Measurements from ENCODE around the gene ST6GALNAC4. TPM values are rescaled to one million over a fixed set of nuclear protein-coding genes. Genes with fewer than 3 reads are reported as not detected.

ST6GALNAC4 gene
- total RNA-seq, 1 donor from 2014 or later = 50.0 TPM

- peak; percentile 58 for DNase-seq
Observed at GRCh38 chr9:127910613-127911205, 6.1 kb downstream of the ST6GALNAC4 start.

GRCh38 chr9:127909839-127910273, 7.0 kb downstream of the ST6GALNAC4 start:
- no peak for DNase-seq

- DNase-seq = no peak
Observed at GRCh38 chr9:127908660-127908926, 8.2 kb downstream of the ST6GALNAC4 start.

- no peak for DNase-seq
Observed at GRCh38 chr9:127907867-127908659, 8.8 kb downstream of the ST6GALNAC4 start.

- no peak for DNase-seq
Observed at GRCh38 chr9:127905788-127906191, 11.1 kb downstream of the ST6GALNAC4 start.

GRCh38 chr9:127905004-127905728, 11.7 kb downstream of the ST6GALNAC4 start:
- DNase-seq = no peak

GRCh38 chr9:127904561-127905003, 12.3 kb downstream of the ST6GALNAC4 start:
- DNase-seq = no peak

GRCh38 chr9:127903557-127904475, 13.0 kb downstream of the ST6GALNAC4 start:
- DNase-seq = peak; percentile 55

GRCh38 chr9:127899128-127899943, 17.5 kb downstream of the ST6GALNAC4 start, which contains the start of gene ST6GALNAC6:
ST6GALNAC6 (minus strand) TSS chr9:127899603; CDS start chr9:127897981, 1,622 bp downstream.
- peak; percentile 83 for DNase-seq

- DNase-seq = peak; percentile 80
Observed at GRCh38 chr9:127898433-127899127, 18.3 kb downstream of the ST6GALNAC4 start.

- DNase-seq = peak; percentile 79
Observed at GRCh38 chr9:127897193-127897692, 19.6 kb downstream of the ST6GALNAC4 start.

GRCh38 chr9:127896395-127897192, 20.2 kb downstream of the ST6GALNAC4 start:
- DNase-seq = no peak

- DNase-seq = no peak
Observed at GRCh38 chr9:127895811-127896210, 21.0 kb downstream of the ST6GALNAC4 start.

- no peak for DNase-seq
Observed at GRCh38 chr9:127893392-127893791, 23.4 kb downstream of the ST6GALNAC4 start.

GRCh38 chr9:127892831-127893230, 24.0 kb downstream of the ST6GALNAC4 start:
- DNase-seq = no peak

- no peak for DNase-seq
Observed at GRCh38 chr9:127890053-127890452, 26.8 kb downstream of the ST6GALNAC4 start.

- no peak for DNase-seq
Observed at GRCh38 chr9:127887792-127888191, 29.0 kb downstream of the ST6GALNAC4 start.

GRCh38 chr9:127886401-127886972, 30.4 kb downstream of the ST6GALNAC4 start:
- no peak for DNase-seq

All from dermis blood vessel endothelial cell (primary cell).